SK-N-SH (cell line): ENCODE measurements around the gene RAI14.

Source experiments
- CTCF ChIP-seq: fragments of 200-600 bp; sonication (generic); IDR thresholded peaks from 2 replicates; pipeline ENCODE4 v1.6.1; 2017; ENCODE audit warnings: antibody characterized with exemption, mild to moderate bottlenecking, moderate library complexity
- EP300 ChIP-seq, 2 experiments: IDR thresholded peaks; 2 replicates each; pipeline versions ENCODE4 v1.4.0 to v1.6.1; 2012; ENCODE audit warnings: borderline replicate concordance in 1 of 2, low read depth in 1 of 2, low read length in 1 of 2
- REST ChIP-seq: IDR thresholded peaks from 2 replicates; pipeline ENCODE4 v1.6.1; 2012; ENCODE audit warnings: mild to moderate bottlenecking, low read depth, low read length, moderate library complexity
- SIN3A ChIP-seq: IDR thresholded peaks from 2 replicates; pipeline ENCODE4 v1.6.1; 2012; ENCODE audit warnings: low read depth, mild to moderate bottlenecking, low read length, moderate library complexity, borderline replicate concordance
- USF2 ChIP-seq: fragments of 150-350 bp; IDR thresholded peaks from 2 replicates; pipeline ENCODE4 v1.6.1; 2017; ENCODE audit warnings: antibody characterized with exemption, low read length, low read depth, borderline replicate concordance

- TF ChIP-seq CTCF (no peak), SIN3A (no peak), USF2 (no peak), REST (no peak), EP300 (IDR thresholded peaks at IDR 0.05; ENCODE audit: borderline replicate concordance in 1 of 2, low read depth in 1 of 2, low read length in 1 of 2) (no peak)
These were observed 188.9 kb downstream of the RAI14 start for GRCh38 chr5:34844999-34845398.
